CD4-positive, alpha-beta memory T cell (primary cell): ENCODE data around the gene CYTH4. TPM values are rescaled to one million over a fixed set of nuclear protein-coding genes. Genes with fewer than 3 reads are reported as not detected.

Experiments
- CTCF ChIA-PET: fragments of 350-600 bp; sonication (Branson Sonifier 250); formaldehyde crosslinking; loops from one replicate; lab custom pipeline; 2021; ENCODE audit warnings: inconsistent platforms; ENCODE audit not compliant: partially characterized antibody; lab: Charles Lee
- POLR2A ChIA-PET: fragments of 350-600 bp; sonication (Branson Sonifier 250); formaldehyde crosslinking; loops from one replicate; lab custom pipeline; 2021; ENCODE audit not compliant: partially characterized antibody; lab: Charles Lee
- DNase-seq, 5 donors: peaks; one replicate each; pipeline versions ENCODE4 v3.0.0 to v3.0.0-alpha.2; 2020 to 2022; ENCODE audit warnings: mixed read lengths in 1 of 5
- H3K27ac ChIP-seq: one replicate; pipeline ENCODE4 v1.7.0; 2013; ENCODE audit warnings: low read depth, low read length
- H3K27me3 ChIP-seq: 2 replicates; pipeline ENCODE4 v1.7.0; 2013; ENCODE audit warnings: mild to moderate bottlenecking, low read length, moderate library complexity; ENCODE audit not compliant: insufficient read depth
- H3K36me3 ChIP-seq: 2 replicates; pipeline ENCODE4 v1.7.0; 2013; ENCODE audit warnings: mild to moderate bottlenecking, low read length, moderate library complexity; ENCODE audit not compliant: insufficient read depth
- H3K4me1 ChIP-seq: 2 replicates; pipeline ENCODE4 v1.7.0; 2013; ENCODE audit warnings: mild to moderate bottlenecking, low read length, moderate library complexity; ENCODE audit not compliant: insufficient read depth
- H3K4me3 ChIP-seq, 2 donors: one replicate each; pipeline ENCODE4 v1.7.0; 2013; ENCODE audit warnings: low read length in 2 of 2, mild to moderate bottlenecking in 1 of 2
- H3K9me3 ChIP-seq, 2 donors: one replicate each; pipeline ENCODE4 v1.7.0; 2013; ENCODE audit warnings: low read length in 2 of 2, control low read depth in 1 of 2; ENCODE audit not compliant: control insufficient read depth in 1 of 2
- H3K27ac Mint-ChIP-seq, 7 donors: one replicate each; pipeline ENCODE4 v1.8.0; 2020 to 2021; ENCODE audit warnings: mixed read lengths in 7 of 7, mild to moderate bottlenecking in 6 of 7, inconsistent platforms in 3 of 7, moderate library complexity in 3 of 7
- H3K27me3 Mint-ChIP-seq, 2 donors: one replicate each; pipeline ENCODE4 v1.8.0; 2020 to 2021; ENCODE audit warnings: mixed read lengths in 2 of 2
- H3K36me3 Mint-ChIP-seq, 2 donors: one replicate each; pipeline ENCODE4 v1.8.0; 2020 to 2021; ENCODE audit warnings: mixed read lengths in 2 of 2, inconsistent platforms in 1 of 2, mild to moderate bottlenecking in 1 of 2
- H3K4me1 Mint-ChIP-seq, 4 donors: one replicate each; pipeline ENCODE4 v1.8.0; 2020 to 2021; ENCODE audit warnings: mixed read lengths in 4 of 4, mild to moderate bottlenecking in 1 of 4
- H3K4me3 Mint-ChIP-seq, 8 donors: one replicate each; pipeline ENCODE4 v1.8.0; 2020 to 2021; ENCODE audit warnings: mixed read lengths in 8 of 8, mild to moderate bottlenecking in 7 of 8, moderate library complexity in 6 of 8, inconsistent platforms in 3 of 8
- H3K9me3 Mint-ChIP-seq, 8 donors: one replicate each; pipeline ENCODE4 v1.8.0; 2020 to 2021; ENCODE audit warnings: mixed read lengths in 8 of 8, mild to moderate bottlenecking in 5 of 8, inconsistent platforms in 3 of 8, moderate library complexity in 1 of 8
- intact Hi-C: fragments of 100-400 bp; cut with micrococcal nuclease; formaldehyde crosslinking; loops from one replicate; pipeline ENCODE4 v1.15.1; 2023
- polyA plus RNA-seq, 2 donors: library from polyadenylated mRNA; unstranded; fragments of 300-500 nt; fragmentation: Illumina TruSeq; gene quantifications; one replicate each; pipeline ENCODE4 v1.2.3, GENCODE V29; 2021
- total RNA-seq, 2 experiments: library from RNA; stranded (reverse); gene quantifications; one replicate each; pipeline ENCODE4 v1.2.3, GENCODE V29; 2021

The CYTH4 gene
- total and polyA plus RNA-seq, 4 experiments from 2014 or later, result 39.4 to 177 (median 113) TPM

DNA sequence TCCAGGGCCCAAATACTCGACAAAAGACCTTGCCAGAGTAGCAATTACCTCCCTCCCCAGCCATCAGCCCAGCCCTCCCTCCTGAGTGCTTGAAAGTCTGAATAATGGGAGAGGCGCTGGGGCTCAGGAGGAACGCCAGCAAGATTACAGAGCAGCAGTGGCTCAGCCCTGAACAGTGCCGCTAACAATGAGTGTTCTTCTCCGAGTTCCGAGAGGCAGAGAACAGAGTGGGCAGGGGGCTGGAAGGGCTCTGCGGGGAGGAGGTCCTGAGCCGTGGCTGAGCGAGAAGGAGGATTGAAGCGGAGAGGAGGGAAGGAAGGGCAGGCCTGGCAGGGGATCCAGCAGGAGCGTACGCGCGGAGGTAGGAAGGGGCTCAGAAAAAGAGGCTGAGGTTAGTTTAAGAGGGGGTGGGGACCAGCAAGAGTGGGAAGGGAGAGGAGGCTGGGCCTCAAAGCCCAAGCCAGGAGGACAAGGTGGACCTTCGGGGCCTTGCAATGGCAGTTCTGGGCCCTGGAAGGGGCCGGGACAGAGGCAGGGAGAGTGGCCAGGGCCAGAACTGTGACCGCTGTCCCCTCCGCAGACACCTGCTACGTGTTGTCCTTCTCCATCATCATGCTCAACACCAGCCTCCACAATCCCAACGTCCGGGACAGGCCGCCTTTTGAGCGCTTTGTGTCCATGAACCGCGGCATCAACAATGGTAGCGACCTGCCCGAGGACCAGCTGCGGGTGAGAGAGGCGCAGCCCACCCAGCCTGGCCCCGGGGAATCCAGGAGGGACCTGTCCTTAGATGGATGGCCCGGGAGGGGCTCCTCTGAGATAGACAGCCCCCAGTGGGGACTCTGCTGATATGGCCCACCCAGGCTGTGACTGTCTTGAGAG is 20.6 kb downstream of the CYTH4 start:
- intact Hi-C loops, result no loop called here
- Histone ChIP-seq H3K4me3 (no peak overlapping the region), H3K4me1 (peaks cover 100% of the 10 kb centered on the region), H3K36me3 (peaks cover 41% of the 10 kb centered on the region), H3K9me3 (no peaks in the 10 kb centered on the region), H3K27ac (peak overlapping the region; percentile 45), H3K27me3 (no peaks in the 10 kb centered on the region)
- Mint-ChIP-seq H3K4me3 (no peak overlapping the region), H3K4me1 (peaks cover 61 to 96% (median 78%) of the 10 kb centered on the region in 4 donors), H3K36me3 (peaks cover 45 to 68% of the 10 kb centered on the region in 2 donors), H3K27me3 (no peaks in the 10 kb centered on the region), H3K9me3 (no peaks in the 10 kb centered on the region), H3K27ac (peak overlapping the region; percentile 84 to 95 (median 92))
- CTCF ChIA-PET, result interaction anchor here (1.0 to 2.4 kb wide), 2 partner anchors 11 to 41 kb away, joined by 3 to 10 read pairs; no protein-coding TSS in a partner anchor
- POLR2A ChIA-PET, result interaction anchor here (0.7 to 4.6 kb wide), 4 partner anchors 10 to 26 kb away, joined by 3 to 35 read pairs (median 3); no protein-coding TSS in a partner anchor
- DNase-seq, result no peak

DNA sequence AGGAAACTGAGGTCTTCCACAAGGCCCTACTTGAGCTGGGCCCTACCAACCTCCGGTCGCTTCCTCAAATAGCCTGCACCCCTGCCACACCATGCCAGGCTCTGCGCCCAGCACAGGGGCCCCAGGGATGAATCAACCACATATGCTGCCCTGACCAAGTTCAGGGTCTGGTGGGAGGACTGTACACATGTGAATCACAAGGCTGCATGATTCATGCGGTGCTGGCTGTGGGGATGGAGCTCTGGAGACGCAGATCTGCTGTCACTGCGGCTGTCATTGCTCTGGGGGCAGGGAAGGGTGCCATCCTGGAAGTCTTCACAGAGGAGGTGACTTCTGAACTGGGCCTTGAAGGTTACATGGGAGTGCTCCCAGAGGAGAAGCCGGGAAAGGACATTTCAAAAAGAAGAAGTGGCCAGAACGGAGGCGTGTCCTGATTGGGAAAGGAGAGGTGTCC is 21.5 kb downstream of the CYTH4 start:
- no peaks in the 10 kb centered on the region for H3K9me3 Mint-ChIP-seq
- peak overlapping the region in 4 of 8 donors; percentile 36 to 75 (median 57) for H3K4me3 Mint-ChIP-seq
- H3K27me3 Mint-ChIP-seq, result no peaks in the 10 kb centered on the region
- CTCF ChIA-PET, result interaction anchor here (1.2 to 1.8 kb wide), 3 partner anchors 36 to 224 kb away, joined by 3 to 7 read pairs (median 4); no protein-coding TSS in a partner anchor
- H3K4me3 ChIP-seq, result no peak overlapping the region
- intact Hi-C loops, result no loop called here
- peaks cover 100% of the 10 kb centered on the region for H3K4me1 ChIP-seq
- peaks cover 66 to 96% (median 80%) of the 10 kb centered on the region in 4 donors for H3K4me1 Mint-ChIP-seq
- H3K36me3 Mint-ChIP-seq, result peaks cover 41 to 66% of the 10 kb centered on the region in 2 donors
- H3K9me3 ChIP-seq, result no peaks in the 10 kb centered on the region
- peak overlapping the region; percentile 64 to 94 (median 91) for H3K27ac Mint-ChIP-seq
- H3K36me3 ChIP-seq, result peaks cover 37% of the 10 kb centered on the region
- POLR2A ChIA-PET, result interaction anchor here (0.7 to 1.7 kb wide), 2 partner anchors 15 to 27 kb away, joined by 3 read pairs; no protein-coding TSS in a partner anchor
- no peaks in the 10 kb centered on the region for H3K27me3 ChIP-seq
- peak overlapping the region; percentile 45 for H3K27ac ChIP-seq
- DNase-seq, result no peak

DNA sequence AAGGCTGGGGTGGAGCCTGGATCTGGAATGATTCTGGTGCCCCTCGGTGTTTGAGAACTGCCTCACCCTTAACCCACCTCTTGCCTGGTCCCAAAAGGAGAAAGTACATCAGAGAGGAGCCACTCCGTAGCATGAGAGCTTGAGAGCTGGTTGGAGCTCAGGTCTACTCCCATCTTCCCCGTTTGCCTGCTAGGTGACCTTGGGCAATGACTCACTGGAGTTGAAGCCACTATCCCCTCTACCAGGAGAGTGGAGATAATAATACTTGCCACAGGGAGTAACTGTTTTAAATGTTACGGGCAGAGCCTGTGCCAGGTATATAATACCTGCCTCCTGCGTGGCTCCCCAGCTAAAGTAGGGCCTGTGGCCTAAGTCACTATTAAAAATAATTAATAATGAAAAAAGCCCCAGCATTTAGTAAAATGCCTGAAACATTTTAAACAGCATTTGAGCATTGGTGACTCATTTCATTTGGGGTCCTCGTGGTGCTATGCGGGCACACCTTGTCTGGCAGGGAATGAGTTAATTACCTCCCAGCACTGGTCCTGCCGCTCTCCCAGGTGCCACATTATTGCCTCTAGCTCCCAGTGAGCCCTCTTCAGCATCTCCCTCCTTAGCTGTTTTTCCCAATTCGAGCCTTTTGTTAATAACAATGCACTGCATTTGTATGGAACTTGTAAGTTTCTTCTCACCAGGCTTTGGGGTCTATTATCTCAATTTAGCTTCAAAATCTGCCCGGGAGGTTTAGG is 22.5 kb downstream of the CYTH4 start:
- DNase-seq, result no peak
- H3K27me3 ChIP-seq, result no peaks in the 10 kb centered on the region
- H3K36me3 Mint-ChIP-seq, result peaks cover 41 to 63% of the 10 kb centered on the region in 2 donors
- H3K4me1 Mint-ChIP-seq, result peaks cover 70 to 96% (median 85%) of the 10 kb centered on the region in 4 donors
- H3K4me1 ChIP-seq, result peaks cover 100% of the 10 kb centered on the region
- H3K4me3 Mint-ChIP-seq, result peak overlapping the region in 4 of 8 donors; percentile 4 to 36 (median 18)
- no peaks in the 10 kb centered on the region for H3K9me3 ChIP-seq
- ChIA-PET POLR2A (interaction anchor here (0.8 to 1.2 kb wide), 2 partner anchors 12 to 86 kb away, joined by 3 to 4 read pairs; no protein-coding TSS in a partner anchor), CTCF (interaction anchor here (1.1 to 1.8 kb wide), 5 partner anchors 25 to 225 kb away, joined by 3 to 7 read pairs (median 3); no protein-coding TSS in a partner anchor)
- peak overlapping the region; percentile 78 to 100 (median 97) for H3K27ac Mint-ChIP-seq
- peak overlapping the region; percentile 89 for H3K27ac ChIP-seq
- no peak overlapping the region for H3K4me3 ChIP-seq
- intact Hi-C loops, result no loop called here
- H3K27me3 Mint-ChIP-seq, result no peaks in the 10 kb centered on the region
- no peaks in the 10 kb centered on the region for H3K9me3 Mint-ChIP-seq
- H3K36me3 ChIP-seq, result peaks cover 37% of the 10 kb centered on the region

DNA sequence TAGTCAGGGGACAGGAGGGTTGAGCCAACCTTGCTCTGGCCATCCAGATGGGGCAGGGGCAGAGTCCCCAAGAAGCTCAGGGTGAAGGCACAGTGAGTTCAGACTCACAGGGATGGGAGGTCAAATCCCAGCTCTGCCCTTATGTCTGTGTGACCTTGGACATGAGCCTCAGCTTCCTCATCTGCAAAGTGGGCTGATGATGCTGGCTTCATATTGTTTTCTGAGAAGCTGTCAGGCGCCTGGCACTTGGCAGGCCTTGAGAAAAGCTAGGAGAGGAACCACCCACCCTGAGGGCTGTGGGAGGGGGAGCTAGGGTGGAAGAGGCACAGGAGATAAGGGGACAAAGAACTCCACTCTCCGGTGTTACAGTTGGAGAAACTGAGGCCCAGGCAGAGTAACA is 23.6 kb downstream of the CYTH4 start:
- Mint-ChIP-seq H3K27ac (peak overlapping the region; percentile 78 to 100 (median 98)), H3K36me3 (peaks cover 43 to 64% of the 10 kb centered on the region in 2 donors), H3K9me3 (no peaks in the 10 kb centered on the region), H3K4me1 (peaks cover 67 to 96% (median 84%) of the 10 kb centered on the region in 4 donors), H3K27me3 (no peaks in the 10 kb centered on the region), H3K4me3 (peak overlapping the region in 4 of 8 donors; percentile 20 to 90 (median 45))
- Histone ChIP-seq H3K27ac (peak overlapping the region; percentile 89), H3K4me3 (peak overlapping the region in 1 of 2 donors; percentile 13), H3K9me3 (no peaks in the 10 kb centered on the region), H3K27me3 (no peaks in the 10 kb centered on the region), H3K36me3 (peaks cover 45% of the 10 kb centered on the region), H3K4me1 (peaks cover 100% of the 10 kb centered on the region)
- intact Hi-C loops, result no loop called here
- DNase-seq, result no peak
- ChIA-PET CTCF (interaction anchor here (0.6 to 1.1 kb wide), 3 partner anchors 26 to 124 kb away, joined by 3 to 5 read pairs (median 4); no protein-coding TSS in a partner anchor), POLR2A (interaction anchor here (0.7 to 1.2 kb wide), 3 partner anchors 14 to 215 kb away, joined by 3 to 4 read pairs (median 3); no protein-coding TSS in a partner anchor)

DNA sequence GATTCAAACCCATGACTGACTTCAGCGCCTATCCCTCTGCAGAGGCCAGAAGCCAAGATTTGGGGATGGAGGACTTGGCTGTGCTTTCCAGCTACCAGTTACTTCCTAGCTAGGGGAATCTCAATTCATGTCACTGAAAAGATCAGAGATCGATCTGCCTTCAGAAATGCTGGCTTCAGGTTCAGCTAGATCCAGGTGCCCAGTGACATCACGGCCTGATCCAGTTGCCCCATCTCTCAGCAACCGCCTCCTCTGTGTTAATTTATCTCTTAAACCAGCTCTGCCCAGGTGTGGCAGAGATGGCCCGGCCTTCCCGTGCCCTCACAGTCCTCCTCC is 24.2 kb downstream of the CYTH4 start:
- ChIA-PET POLR2A (interaction anchor here (0.7 kb wide), 1 partner anchor 214 kb away, joined by 3 read pairs; no protein-coding TSS in a partner anchor), CTCF (interaction anchor here (1.0 to 1.1 kb wide), 2 partner anchors 27 to 124 kb away, joined by 4 to 5 read pairs; no protein-coding TSS in a partner anchor)
- H3K4me1 ChIP-seq, result peaks cover 100% of the 10 kb centered on the region
- H3K27me3 ChIP-seq, result no peaks in the 10 kb centered on the region
- Mint-ChIP-seq H3K4me1 (peaks cover 65 to 94% (median 81%) of the 10 kb centered on the region in 4 donors), H3K9me3 (no peaks in the 10 kb centered on the region), H3K27ac (peak overlapping the region; percentile 92 to 100 (median 98)), H3K36me3 (peaks cover 39 to 62% of the 10 kb centered on the region in 2 donors), H3K4me3 (peak overlapping the region; percentile 75 to 90 (median 82)), H3K27me3 (no peaks in the 10 kb centered on the region)
- H3K27ac ChIP-seq, result peak overlapping the region; percentile 89
- no peak for DNase-seq
- peak overlapping the region; percentile 53 to 54 for H3K4me3 ChIP-seq
- H3K36me3 ChIP-seq, result peaks cover 51% of the 10 kb centered on the region
- no peaks in the 10 kb centered on the region for H3K9me3 ChIP-seq
- intact Hi-C loops, result no loop called here

DNA sequence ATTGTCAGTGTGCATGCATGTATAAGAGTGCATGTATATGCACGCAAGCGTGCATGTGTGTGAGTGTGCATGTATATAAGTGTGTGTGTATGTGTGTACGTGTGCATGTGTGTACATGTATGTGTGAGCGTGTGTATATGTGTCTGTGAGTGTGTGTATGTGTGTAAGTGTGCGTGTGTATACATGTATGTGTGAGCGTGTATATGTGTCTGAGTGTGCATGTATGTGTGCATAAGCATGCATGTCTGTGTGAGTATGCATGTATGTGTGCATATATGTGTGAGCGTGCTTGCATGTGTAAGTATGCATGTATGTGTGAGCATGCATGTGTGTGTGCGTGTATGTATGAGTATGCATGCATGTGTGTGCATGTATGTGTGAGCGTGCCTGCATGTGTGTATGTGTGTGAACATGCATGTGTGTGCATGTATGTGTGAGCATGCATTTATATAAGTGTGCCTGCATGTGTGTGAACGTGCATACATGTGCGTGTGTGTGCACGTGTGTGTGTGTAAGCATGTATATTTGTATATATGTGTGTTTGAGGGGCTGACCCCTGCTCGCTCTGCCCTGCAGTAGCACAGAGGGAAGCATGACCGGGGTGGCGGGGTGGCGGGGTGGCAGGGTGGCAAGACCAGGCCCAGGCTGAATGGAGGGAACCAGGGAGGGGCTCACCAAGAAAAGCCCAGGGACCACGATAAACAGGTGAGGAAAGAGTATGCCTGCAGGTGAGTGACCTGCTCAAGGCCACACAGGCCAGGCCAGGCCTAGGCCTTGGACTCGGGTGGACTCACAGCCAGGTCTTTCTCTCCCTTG is 26.3 kb downstream of the CYTH4 start:
- intact Hi-C loops, result no loop called here
- Mint-ChIP-seq H3K36me3 (peaks cover 29 to 58% of the 10 kb centered on the region in 2 donors), H3K27me3 (no peaks in the 10 kb centered on the region), H3K4me1 (peaks cover 57 to 95% (median 71%) of the 10 kb centered on the region in 4 donors), H3K4me3 (peak overlapping the region; percentile 71 to 90 (median 85)), H3K9me3 (no peaks in the 10 kb centered on the region), H3K27ac (peak overlapping the region; percentile 92 to 100 (median 98))
- Histone ChIP-seq H3K4me3 (peak overlapping the region; percentile 53 to 54), H3K36me3 (peaks cover 47% of the 10 kb centered on the region), H3K4me1 (peaks cover 80% of the 10 kb centered on the region), H3K27ac (peak overlapping the region; percentile 89), H3K27me3 (no peaks in the 10 kb centered on the region), H3K9me3 (no peaks in the 10 kb centered on the region)
- CTCF ChIA-PET, result interaction anchor here (1.1 to 2.5 kb wide), 7 partner anchors 9 to 122 kb away, joined by 3 to 24 read pairs (median 6); no protein-coding TSS in a partner anchor
- DNase-seq, result no peak
- POLR2A ChIA-PET, result interaction anchor here (1.3 to 9.8 kb wide), 13 partner anchors 9 to 259 kb away, joined by 4 to 147 read pairs (median 19); partner anchors contain the start of genes CYTH4, MFNG and RAC2
